Keratinocyte (primary cell): ENCODE results near the gene HOXC5.

Experiments used
- CTCF ChIP-seq, 3 experiments: IDR thresholded peaks in 1 of 3; conservative IDR thresholded peaks in 1 of 3; optimal IDR thresholded peaks in 1 of 3; 2 replicates in 2 of 3; 3 replicates in 1 of 3; pipeline versions ENCODE3 to v1.5.1; 2011; ENCODE audit warnings: low read length in 3 of 3, mild to moderate bottlenecking in 3 of 3, moderate library complexity in 2 of 3, control low read depth in 1 of 3, inconsistent platforms in 1 of 3; ENCODE audit not compliant: insufficient read depth in 2 of 3; ENCODE audit errors: extremely low read depth in 1 of 3
- EZH2 ChIP-seq: IDR thresholded peaks from one replicate; pipeline ENCODE4 v1.6.1; 2012; ENCODE audit warnings: inconsistent platforms, mild to moderate bottlenecking, low read length, moderate library complexity

DNA sequence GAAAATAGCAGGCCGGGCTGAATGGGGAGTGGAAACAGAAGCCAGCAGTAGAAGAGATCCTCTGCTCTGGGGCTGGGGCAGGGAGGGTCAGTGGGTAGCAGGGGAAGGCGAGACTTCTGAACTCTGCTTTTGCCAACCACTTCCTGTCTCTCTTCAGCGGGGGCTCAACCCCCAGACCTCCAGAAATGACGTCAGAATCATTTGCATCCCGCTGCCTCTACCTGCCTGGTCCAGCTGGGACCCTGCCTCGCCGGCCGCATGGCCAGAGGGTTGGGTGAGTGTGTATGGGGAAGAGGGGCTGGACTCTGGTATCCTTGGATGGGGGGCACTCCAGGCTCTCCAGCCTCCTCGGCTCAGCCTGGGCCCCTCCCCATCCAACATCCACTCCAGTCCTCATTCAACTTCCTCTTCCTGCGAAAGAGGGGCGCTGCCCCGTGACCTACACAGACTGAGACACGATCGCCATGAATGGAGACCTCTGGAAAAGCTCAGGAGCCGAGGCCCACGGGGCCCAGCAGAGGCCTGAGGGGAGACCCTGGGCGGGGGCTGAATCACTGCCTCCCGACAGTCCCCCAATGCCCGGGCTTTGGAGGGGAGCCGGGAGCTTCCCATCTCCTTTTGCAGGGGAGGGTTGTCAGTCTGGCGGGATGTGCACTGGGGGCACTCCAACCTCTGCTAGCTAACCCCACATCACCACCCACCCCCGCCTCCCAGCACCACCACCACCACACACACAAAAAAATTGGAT is 20.3 kb downstream of the HOXC5 start:
- TF ChIP-seq CTCF (optimal IDR thresholded peaks at IDR 0.05 in 1 of 3, IDR thresholded peaks at IDR 0.05 in 1 of 3, conservative IDR thresholded peaks at IDR 0.05 in 1 of 3; ENCODE audit: extremely low read depth in 1 of 3, insufficient read depth in 2 of 3, low read length in 3 of 3), result no peak
- no peak for TF ChIP-seq EZH2
